Uterus (tissue), 4 donors: ENCODE results near the gene FBXL19. TPM values are rescaled to one million over a fixed set of nuclear protein-coding genes. Genes with fewer than 3 reads are reported as not detected.

Source experiments
- DNase-seq, 2 donors: peaks; one replicate each; pipeline ENCODE4 v3.0.0-alpha.2; 2019 to 2020
- H3K27ac ChIP-seq, 2 donors: fragments of 200-600 bp; sonication (generic); 1 replicate in 1 of 2; 2 replicates in 1 of 2; pipeline ENCODE4 v1.5.1; 2016 to 2018
- H3K27me3 ChIP-seq, 2 donors: fragments of 200-600 bp; sonication (generic); one replicate each; pipeline ENCODE4 v1.5.1; 2018 to 2019; ENCODE audit warnings: control low read depth in 1 of 2
- H3K36me3 ChIP-seq, 2 donors: fragments of 200-600 bp; sonication (generic); one replicate each; pipeline ENCODE4 v1.5.1; 2019; ENCODE audit warnings: control low read depth in 1 of 2
- H3K4me1 ChIP-seq, 2 donors: fragments of 200-600 bp; sonication (generic); one replicate each; pipeline ENCODE4 v1.5.1; 2018 to 2019; ENCODE audit warnings: control low read depth in 1 of 2
- H3K4me3 ChIP-seq, 2 donors: fragments of 200-600 bp; sonication (generic); 1 replicate in 1 of 2; 2 replicates in 1 of 2; pipeline ENCODE4 v1.5.1; 2018 to 2019; ENCODE audit warnings: mild to moderate bottlenecking in 1 of 2
- H3K9me3 ChIP-seq, 2 donors: fragments of 200-600 bp; sonication (generic); one replicate each; pipeline ENCODE4 v1.5.1; 2019; ENCODE audit warnings: control low read depth in 1 of 2
- POLR2A ChIP-seq, 2 donors: fragments of 450-650 bp; IDR thresholded peaks; one replicate each; pipeline ENCODE4 v1.6.1; 2016; ENCODE audit warnings: antibody characterized with exemption in 2 of 2, mild to moderate bottlenecking in 1 of 2, moderate library complexity in 1 of 2
- intact Hi-C: fragments of 100-400 bp; cut with DNase I; formaldehyde crosslinking; loops from one replicate; pipeline ENCODE4 v1.15.1; 2023; ENCODE audit warnings: low total_unique reads
- total RNA-seq, 4 donors: library from RNA; depleted of rRNA in 3 of 4; stranded (reverse); fragments of >200 nt in 3 of 4; gene quantifications; one replicate each; pipeline versions ENCODE4 v1.1.0 to v1.2.4, GENCODE V29; 2014 to 2023
- TF ChIP-seq, protein P1 (sequence below), 4 experiments: fragments of 200-600 bp in 2 of 4; fragments of 450-650 bp in 2 of 4; sonication (generic) in 2 of 4; IDR thresholded peaks; one replicate each; pipeline ENCODE4 v1.5.1; 2016 to 2019; ENCODE audit warnings: antibody characterized with exemption in 4 of 4, mild to moderate bottlenecking in 2 of 4, moderate library complexity in 1 of 4
- donor health status: DM: yes; HTN: yes; CAD: no.

The FBXL19 gene
- total RNA-seq, 4 donors from 2014 or later = 3.8 to 25.4 (median 19.0) TPM

GRCh38 chr16:30876867-30877266 lies 46.5 kb upstream of the FBXL19 start:
- no peak for TF ChIP-seq POLR2A (IDR thresholded peaks at IDR 0.05)
- TF ChIP-seq, protein P1, sequence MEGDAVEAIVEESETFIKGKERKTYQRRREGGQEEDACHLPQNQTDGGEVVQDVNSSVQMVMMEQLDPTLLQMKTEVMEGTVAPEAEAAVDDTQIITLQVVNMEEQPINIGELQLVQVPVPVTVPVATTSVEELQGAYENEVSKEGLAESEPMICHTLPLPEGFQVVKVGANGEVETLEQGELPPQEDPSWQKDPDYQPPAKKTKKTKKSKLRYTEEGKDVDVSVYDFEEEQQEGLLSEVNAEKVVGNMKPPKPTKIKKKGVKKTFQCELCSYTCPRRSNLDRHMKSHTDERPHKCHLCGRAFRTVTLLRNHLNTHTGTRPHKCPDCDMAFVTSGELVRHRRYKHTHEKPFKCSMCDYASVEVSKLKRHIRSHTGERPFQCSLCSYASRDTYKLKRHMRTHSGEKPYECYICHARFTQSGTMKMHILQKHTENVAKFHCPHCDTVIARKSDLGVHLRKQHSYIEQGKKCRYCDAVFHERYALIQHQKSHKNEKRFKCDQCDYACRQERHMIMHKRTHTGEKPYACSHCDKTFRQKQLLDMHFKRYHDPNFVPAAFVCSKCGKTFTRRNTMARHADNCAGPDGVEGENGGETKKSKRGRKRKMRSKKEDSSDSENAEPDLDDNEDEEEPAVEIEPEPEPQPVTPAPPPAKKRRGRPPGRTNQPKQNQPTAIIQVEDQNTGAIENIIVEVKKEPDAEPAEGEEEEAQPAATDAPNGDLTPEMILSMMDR (IDR thresholded peaks at IDR 0.05) = no peak
- no peak for DNase-seq
- Histone ChIP-seq H3K36me3 (no peaks in the 10 kb centered on the region), H3K4me1 (peaks cover 10 to 12% of the 10 kb centered on the region in 2 donors), H3K4me3 (no peak overlapping the region), H3K27ac (peak overlapping the region; percentile 78 to 86), H3K9me3 (no peaks in the 10 kb centered on the region), H3K27me3 (no peaks in the 10 kb centered on the region)
- intact Hi-C loops = no loop called here

DNA sequence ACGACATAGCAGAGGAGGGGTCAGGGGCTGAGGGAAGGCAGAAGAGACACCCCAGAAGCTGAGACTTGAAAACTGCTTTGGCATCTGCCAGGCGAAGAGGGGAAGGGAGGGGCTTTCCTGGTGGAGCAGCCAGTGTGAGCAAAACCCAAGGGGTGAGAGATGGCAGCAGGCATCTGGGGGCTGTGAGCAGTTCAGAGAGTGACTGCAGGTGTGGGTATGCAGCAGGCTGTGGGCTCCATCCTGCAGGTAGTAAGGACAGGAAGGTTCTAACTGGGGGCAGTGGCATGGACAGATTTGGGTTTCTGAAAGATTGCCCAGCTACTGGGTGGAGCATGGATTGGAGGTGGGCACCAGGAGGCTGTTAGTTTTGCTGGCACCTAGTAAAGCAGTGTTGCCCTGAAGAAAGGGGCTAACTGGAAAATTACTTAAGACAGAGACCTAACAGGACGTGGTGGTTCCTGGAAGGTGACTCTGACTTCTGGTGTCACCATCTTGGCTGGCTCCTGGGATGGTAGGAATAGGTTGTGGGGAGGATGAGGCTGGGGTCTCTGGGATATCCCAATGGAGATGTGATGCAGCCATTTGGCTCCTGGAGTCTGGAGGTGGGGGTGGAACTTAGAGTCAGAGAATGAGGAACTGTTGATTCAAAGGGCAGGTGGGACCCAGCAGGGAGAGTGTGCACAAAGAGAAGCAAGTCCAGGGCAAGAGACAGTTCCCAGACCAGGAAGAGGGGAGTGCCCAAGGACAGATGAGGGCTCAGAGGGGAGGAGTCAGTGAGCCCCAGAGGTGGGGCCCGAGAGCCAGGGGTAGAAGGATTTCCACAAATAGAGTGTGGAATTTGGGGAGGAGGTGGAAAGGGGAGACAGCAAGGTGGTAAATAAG lies 40.7 kb upstream of the FBXL19 start:
- Histone ChIP-seq H3K4me1 (no peaks in the 10 kb centered on the region), H3K9me3 (no peaks in the 10 kb centered on the region), H3K4me3 (no peak overlapping the region), H3K27ac (no peak overlapping the region), H3K27me3 (no peaks in the 10 kb centered on the region), H3K36me3 (no peaks in the 10 kb centered on the region)
- DNase-seq = no peak
- TF ChIP-seq, protein P1 (IDR thresholded peaks at IDR 0.05) = no peak
- no peak for TF ChIP-seq POLR2A (IDR thresholded peaks at IDR 0.05)
- intact Hi-C loops = no loop called here

DNA sequence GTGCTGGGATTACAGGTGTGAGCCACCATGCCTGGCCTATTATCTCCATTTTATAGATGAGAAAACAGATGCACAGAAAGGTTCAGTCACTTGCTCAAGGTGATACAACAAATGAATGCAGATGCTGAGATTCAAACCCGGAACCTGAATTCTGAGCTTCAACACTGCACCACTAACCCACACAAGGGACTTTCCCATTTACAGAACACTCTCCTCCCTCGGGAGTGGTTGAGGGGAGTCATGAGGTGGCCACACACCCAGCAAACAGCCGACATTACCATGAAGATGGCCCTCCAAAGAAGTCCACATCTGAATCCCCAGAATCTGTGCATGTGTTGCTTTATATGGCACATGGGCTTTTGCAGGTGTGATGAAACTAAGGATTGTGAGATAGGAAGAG lies 38.6 kb upstream of the FBXL19 start:
- H3K4me1 ChIP-seq = no peaks in the 10 kb centered on the region
- H3K27ac ChIP-seq = no peak overlapping the region
- intact Hi-C loops = no loop called here
- H3K4me3 ChIP-seq = no peak overlapping the region
- no peak for TF ChIP-seq POLR2A (IDR thresholded peaks at IDR 0.05)
- TF ChIP-seq, protein P1 (IDR thresholded peaks at IDR 0.05) = no peak
- H3K36me3 ChIP-seq = no peaks in the 10 kb centered on the region
- no peaks in the 10 kb centered on the region for H3K27me3 ChIP-seq
- DNase-seq = no peak
- no peaks in the 10 kb centered on the region for H3K9me3 ChIP-seq

GRCh38 chr16:30885196-30885595 lies 38.2 kb upstream of the FBXL19 start:
- Histone ChIP-seq H3K9me3 (no peaks in the 10 kb centered on the region), H3K27me3 (no peaks in the 10 kb centered on the region), H3K4me1 (no peaks in the 10 kb centered on the region), H3K27ac (no peak overlapping the region), H3K4me3 (no peak overlapping the region), H3K36me3 (no peaks in the 10 kb centered on the region)
- DNase-seq = no peak
- TF ChIP-seq, protein P1 (IDR thresholded peaks at IDR 0.05) = no peak
- TF ChIP-seq POLR2A (IDR thresholded peaks at IDR 0.05) = no peak
- intact Hi-C loops = no loop called here

DNA sequence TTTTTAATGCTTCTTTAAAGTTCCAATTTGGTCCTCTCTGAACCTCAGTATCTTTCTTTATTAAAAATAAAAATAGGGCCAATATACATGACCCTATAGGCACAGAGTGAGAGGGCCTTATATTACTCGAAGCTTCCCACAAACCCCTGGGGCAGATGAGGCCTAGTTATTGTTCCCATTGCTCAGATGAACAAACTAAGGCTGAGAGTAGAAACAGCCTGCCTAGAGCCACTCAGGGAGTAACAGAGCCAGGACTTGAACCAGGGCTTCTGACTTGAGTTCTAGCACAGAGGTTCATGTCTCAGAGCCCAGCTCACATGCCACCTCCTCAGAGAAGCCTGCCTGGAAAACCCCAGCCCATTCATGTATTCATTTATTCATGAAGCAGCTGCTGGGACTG lies 37.2 kb upstream of the FBXL19 start:
- H3K27ac ChIP-seq = no peak overlapping the region
- H3K9me3 ChIP-seq = no peaks in the 10 kb centered on the region
- no peaks in the 10 kb centered on the region for H3K4me1 ChIP-seq
- no peaks in the 10 kb centered on the region for H3K36me3 ChIP-seq
- DNase-seq = no peak
- H3K4me3 ChIP-seq = no peak overlapping the region
- TF ChIP-seq POLR2A (IDR thresholded peaks at IDR 0.05) = no peak
- TF ChIP-seq, protein P1 (IDR thresholded peaks at IDR 0.05) = no peak
- intact Hi-C loops = no loop called here
- H3K27me3 ChIP-seq = no peaks in the 10 kb centered on the region
